RCC 7860 (cell line): ENCODE measurements around the gene RFX3.

ENCODE experiments used
- DNase-seq: peaks from one replicate; pipeline ENCODE4 v3.0.0-alpha.2; 2015; ENCODE audit warnings: low spot score
- FAIRE-seq: peaks from 2 replicates; lab custom pipeline; 2012; peaks lifted over from hg19 to GRCh38; lab: Jason Lieb, UNC

The RFX3 gene

DNA sequence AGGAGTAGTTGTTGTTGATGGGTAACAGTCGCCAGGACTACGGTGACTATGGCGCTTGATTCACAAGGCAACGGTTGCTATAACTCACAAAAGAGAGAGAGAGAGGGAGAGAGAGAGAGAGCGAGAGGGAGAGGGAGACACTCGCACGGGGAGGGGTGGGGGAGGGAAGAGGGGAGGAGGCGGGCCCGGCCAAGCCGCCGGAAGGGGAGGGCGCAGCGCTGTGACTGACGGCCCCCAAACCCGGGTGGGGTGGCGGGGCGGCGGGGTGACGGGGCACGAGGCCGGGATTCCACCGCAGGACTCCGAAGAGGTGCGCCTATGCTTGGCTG, at the start of gene RFX3:
Gene RFX3 (minus strand): TSS at position 166 of the 329 bp plus-strand sequence. CDS start 130,413 bp downstream, outside the sequence.
- peak; percentile 91 for DNase-seq
- FAIRE-seq = no peak

DNA sequence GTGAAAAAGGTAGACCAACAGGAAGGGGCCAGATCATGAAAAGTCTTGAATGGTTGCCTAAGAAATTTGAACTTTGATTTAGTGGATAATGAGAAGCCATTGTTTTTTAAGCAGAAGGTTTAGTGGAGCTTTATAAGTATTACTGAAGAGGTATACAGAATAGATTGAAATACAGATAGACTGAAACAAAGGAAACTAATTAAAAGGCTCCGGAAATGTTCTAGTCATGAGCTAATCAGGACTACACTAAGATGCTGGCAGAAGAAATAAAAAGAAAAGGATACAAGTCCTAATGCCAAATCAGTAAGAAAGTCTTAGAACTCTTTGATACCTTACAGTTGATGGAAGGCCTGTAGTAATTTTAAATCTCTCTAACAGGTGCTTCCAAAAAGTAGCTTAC, 45.7 kb upstream of the RFX3 start:
- no peak for FAIRE-seq
- DNase-seq = no peak

- FAIRE-seq (no peak), DNase-seq (no peak)
Measured at GRCh38 chr9:3569529-3569928, 43.7 kb upstream of the RFX3 start.

DNA sequence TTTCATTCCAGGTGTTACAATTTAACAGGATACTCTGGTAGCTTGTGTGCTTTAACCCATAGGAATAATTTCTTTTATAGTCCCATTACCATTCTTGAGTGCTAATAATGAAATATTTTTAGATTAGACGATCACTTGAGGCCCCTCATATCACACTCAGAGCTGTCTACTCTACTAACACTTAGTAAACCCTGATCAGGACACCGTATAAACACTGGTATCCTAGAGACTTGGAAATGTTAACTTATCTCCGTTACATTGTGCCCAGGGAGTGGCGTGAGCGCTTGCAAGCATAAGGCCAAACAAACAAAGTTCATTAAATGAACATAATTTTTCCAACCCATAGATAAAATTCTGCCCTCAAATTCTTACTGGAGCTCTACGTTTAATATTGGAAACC, 42.2 kb upstream of the RFX3 start:
- DNase-seq (no peak), FAIRE-seq (no peak)

- FAIRE-seq (no peak), DNase-seq (no peak)
Measured at GRCh38 chr9:3553076-3553765, 27.4 kb upstream of the RFX3 start.

GRCh38 chr9:3549225-3549624, 23.4 kb upstream of the RFX3 start:
- DNase-seq (no peak), FAIRE-seq (no peak)

DNA sequence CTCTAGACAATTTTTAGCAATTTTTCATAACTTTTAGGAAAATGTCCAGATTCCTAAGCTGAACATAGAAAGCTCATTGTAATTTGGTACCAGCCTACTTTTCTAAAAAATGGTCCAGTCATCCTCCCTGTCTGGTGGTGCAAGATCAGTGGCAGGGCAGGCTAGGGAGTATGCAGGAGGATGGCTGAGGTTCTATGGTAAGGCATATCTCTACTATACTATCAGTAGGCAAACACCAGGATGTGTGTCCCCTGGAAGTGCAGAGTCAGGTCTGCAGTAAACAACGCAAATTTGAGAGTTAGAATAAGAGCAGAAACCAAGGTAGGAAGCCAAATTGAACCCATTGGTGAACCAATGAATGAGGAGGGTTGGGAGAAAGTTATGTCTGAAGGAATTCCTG, 22.8 kb upstream of the RFX3 start:
- FAIRE-seq (no peak), DNase-seq (no peak)

DNA sequence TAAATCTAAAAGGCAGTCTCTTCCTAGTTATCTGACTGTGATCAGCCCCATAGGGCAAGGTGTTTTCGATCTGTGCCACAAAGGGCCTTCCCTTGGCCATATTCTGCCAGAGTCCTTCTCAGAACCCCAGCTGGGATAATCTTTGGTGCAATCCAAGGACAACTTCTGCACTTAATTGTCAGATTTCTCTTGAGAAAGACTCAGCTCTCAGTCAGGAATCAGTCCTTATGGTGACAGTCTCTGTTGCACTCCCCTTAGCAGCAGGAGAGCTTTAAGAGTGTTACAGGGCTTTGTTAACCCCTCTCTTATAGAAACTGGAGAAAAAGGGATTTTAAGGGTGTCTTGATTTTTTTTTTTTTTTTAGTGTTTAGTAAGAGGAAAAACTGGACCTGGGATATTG, 15.4 kb upstream of the RFX3 start:
- DNase-seq (no peak), FAIRE-seq (no peak)

GRCh38 chr9:3534614-3535404, 9.0 kb upstream of the RFX3 start:
- FAIRE-seq (no peak), DNase-seq (no peak)

GRCh38 chr9:3532158-3532557, 6.4 kb upstream of the RFX3 start:
- no peak for DNase-seq
- FAIRE-seq = no peak

DNA sequence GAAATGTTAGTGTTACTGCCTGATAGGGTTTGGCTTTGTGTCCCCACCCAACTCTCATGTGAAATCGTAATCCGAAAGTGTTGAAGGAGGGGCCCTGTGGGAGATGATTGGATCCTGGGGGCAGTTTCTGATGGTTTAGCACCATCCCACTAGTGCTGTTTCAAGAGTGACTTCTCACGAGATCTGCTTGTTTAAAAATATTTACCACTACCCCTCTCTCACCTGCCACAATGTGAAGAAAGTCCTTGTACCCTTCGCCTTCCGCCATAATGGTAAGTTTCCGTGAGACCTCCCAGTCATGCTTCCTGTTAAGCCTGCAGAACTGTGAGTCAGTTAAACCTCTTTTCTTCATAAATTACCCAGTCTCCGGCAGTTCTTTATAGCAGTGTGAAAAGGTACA, 2.6 kb upstream of the RFX3 start:
- no peak for DNase-seq
- FAIRE-seq = no peak

- FAIRE-seq = no peak
- no peak for DNase-seq
Measured at GRCh38 chr9:3526997-3527940, 1.5 kb upstream of the RFX3 start.

DNA sequence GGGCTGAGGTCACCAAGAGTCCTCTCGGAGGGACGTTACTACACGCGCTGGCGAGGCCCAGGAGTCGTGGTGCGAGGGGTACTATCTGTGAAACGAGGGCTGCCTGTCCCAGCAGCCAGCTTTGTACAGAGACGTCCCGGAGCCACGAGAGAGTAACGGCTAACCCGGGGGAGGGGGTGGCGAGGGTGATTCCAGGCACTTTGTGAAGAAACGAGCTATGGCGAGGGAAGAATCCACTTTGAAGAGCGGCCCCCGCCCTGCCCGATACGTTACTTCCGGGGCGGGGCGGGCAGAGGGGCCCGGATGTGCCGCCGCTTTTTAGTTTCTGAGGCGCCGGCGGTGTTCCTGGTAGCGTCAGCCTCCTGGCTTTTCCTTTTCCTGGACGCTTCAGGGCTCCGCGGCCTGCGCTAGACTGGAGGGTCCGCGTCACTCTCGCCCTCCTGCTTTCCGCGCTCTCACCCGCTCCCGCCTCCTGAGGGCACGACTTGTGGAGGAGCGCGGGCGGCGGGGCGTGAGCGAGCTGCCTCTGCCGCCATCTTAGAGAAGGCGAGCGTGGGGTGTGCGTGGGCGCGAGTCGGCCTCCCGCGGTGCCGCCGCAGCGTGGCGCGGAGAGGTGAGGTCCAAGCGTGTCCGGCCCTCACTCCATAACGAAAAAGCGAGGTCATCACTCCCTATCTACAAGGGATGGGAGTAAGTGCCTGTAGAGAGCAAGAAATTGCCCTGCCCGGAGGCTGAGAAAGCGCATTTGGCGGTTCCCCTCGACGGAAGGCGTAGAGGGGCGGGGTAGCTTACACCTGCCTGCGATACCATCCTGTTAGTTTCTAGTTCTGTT, 580 bp upstream of the RFX3 start:
- no peak for FAIRE-seq
- peak; percentile 64 for DNase-seq

GRCh38 chr9:3525096-3525835, 535 bp downstream of the RFX3 start:
- FAIRE-seq = no peak
- no peak for DNase-seq

- no peak for FAIRE-seq
- DNase-seq = no peak
Measured at GRCh38 chr9:3521966-3522365, 3.8 kb downstream of the RFX3 start.

DNA sequence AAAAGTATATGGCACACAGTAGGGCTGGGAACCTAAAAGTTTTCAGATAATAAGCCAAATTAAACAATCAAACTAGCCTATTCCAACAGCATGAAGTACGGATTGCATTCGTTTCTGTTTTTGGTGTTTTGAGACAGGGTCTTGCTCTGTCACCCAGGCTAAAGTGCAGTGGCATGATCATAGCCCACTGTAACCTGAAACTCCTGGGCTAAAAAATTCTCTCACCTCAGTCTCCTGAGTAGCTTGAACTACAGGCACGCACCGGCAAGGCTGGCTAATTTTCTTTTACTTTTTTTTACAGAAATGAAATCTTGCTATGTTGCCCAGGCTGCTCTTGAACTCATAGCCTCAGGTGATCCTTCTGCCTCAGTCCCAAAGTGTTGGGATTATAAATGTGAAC, 5.2 kb downstream of the RFX3 start:
- no peak for FAIRE-seq
- no peak for DNase-seq

GRCh38 chr9:3517377-3518048, 8.3 kb downstream of the RFX3 start:
- DNase-seq (no peak), FAIRE-seq (no peak)

GRCh38 chr9:3516667-3517330, 9.0 kb downstream of the RFX3 start:
- no peak for DNase-seq
- no peak for FAIRE-seq

- no peak for DNase-seq
- FAIRE-seq = no peak
Measured at GRCh38 chr9:3515405-3515804, 10.4 kb downstream of the RFX3 start.
